Cerebellar nuclear complex (tissue), 1 donor: ENCODE results near the gene ELF5.

ENCODE experiments used
- DNase-seq, 2 experiments: peaks; one replicate each; lab custom pipeline; 2025; lab: John Stamatoyannopoulos, UW

ELF5 gene

DNA sequence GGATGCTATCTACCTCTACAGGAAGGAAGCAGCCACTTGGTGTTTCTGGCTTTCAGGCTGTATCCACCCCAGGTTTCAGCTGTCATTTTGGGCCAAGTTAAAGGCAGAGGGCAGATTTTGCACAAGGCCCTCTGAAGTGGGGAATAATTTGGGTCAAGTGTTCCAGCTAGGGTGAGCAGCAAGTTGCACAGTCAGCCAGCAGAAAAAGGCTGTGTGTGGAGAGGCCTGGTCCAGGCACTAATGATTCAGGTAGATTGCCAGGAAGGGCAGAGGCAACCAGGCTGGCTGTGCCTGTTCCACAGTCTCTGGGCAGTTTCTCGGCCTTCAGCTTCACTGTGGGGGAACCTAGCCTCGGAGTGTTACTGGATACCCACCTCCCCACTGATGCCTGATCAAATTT is 8.6 kb upstream of the ELF5 start:
- DNase-seq, result no peak

DNA sequence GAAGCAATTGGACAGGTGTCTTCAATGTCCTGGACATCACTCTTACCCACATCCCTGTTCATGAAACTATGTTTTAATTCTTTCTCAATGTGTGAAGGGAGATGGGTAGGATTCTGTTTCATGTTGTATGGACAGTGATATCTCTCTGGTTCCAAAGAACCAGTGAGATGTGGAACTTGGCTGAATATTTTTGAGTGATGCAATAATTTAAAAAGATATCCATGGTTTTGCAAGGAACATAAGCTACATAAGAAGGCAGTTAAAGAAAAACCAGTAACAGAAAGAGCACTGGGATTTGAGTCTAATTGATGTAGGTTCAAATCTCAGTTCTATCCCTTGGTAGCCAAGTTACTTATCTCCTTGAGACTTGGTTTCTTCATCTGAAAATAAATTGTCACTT is 7.7 kb upstream of the ELF5 start:
- DNase-seq, result no peak

DNA sequence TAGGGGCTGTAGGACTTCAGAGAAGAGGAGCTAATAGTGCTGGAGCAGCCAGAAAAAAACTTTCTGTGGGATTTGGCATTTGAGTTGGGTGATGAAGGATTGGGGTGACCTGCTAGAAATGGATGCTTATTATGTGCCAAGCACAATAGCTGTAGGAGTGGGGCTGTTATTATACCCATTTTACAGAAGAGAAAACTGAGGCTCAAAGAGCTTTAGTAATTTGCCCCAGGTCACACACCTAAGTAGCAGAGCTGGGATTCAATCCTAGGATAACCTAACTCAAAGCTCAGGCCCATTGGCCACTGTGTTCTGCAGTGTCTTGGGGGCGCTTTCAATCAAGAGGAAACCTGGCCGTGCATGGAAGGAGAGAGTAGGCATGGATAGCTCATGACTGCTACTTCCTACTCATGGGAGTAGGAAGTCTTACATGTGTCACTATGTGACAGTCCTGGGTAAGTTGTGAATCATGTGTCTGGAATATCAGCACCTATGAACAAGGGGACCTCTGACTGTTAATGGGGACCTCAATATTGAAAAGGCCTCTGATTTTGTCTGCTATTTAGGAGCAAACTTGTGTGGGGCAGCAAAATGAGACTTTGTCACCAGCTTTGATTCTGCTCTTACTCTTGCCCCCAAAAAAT is 6.1 kb upstream of the ELF5 start:
- DNase-seq, result no peak

DNA sequence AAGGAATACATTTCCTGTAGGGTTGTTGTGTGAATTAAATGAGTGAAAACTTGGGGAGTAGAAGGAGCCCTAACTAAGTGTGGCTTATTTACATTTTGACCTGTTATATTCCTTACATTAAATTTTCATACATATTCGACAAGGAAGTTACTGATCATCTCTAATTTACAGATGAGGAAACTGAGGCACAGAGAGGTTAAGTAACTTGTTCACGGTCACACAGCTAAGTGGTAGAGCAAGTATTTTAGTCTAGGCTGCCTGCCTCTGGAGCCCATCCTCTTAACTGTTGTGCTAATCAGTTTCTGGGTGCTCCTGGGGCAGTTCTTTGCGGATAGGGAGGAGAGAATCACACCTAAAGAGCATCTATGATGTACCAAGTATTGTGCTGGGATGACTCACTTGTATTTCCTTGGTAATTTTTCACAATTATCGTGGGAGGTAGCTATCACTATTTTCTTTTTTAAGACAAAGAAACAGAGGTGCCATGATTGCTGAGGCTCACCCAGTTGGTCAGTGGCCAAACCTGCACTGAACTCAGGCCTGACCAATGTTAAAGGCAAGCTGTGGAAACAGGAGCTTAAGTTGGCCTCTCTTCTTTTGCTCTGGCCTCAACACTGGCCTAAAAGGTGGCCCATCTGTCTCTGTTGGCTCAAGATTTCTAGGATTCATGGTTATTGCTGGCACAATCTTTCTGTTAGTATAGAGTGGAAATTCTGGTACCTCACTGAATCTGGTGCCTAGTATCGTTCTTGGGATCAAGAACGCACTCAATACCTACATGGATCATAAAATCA is 2.9 kb upstream of the ELF5 start:
- DNase-seq, result no peak

DNA sequence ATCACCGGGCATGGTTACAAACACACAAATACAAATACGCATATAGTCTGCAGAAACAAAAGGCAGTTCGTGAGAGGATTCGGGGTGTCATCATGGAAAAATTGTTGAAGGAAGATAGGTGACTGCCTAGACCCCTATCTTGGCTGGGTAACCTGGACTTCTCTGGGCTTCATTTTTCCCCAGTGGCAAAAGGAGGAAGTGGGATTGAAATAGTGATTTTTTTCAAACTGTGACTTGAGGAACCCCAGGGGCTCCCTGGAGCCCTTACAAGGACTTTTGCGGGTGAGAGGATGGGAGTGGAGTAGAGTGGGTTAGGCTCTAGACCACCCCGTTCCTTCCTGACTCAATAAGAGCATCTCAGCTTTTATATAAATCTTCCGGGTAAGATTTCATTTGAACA is 1.0 kb upstream of the ELF5 start:
- no peak for DNase-seq

DNA sequence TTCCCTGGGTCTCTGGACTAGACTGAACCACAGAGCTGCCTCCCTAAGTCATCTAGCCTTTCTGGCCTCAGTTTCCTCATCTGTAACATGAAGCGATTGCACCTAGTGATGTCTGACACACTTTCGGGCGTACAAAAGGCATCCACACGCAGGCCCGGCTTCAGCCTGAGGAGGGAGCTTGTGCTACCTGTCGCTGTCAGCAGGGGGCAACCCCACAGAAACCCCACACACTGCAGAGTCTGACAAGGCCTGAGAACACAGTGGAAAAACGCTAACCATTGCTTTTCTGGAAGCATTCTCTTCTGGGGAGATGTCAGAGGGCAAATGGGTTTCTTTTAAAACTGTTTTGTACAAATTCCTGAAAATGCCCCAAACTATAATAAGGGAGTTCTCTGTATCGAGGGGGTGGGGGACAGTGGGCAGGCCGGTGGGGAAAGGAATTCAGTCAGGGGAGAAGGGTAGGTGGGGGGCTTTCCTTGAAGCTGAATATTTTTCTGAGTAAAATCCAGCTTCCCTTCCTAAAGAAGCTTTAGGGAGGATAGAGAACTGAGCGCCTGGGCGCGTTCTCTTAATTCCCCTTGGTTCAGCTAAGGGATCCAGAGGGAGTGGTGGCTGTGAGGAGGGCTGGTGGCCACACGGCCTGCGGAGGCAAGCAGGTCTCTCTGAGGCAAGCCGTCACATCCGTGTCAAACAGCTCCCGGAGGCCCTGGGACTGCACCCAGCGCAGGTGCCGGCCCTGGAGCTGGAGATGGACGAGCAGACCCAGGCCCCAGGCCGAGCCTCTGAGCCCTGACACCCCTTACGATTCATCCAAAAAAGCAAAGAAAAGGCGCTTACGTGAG is 533 bp downstream of the ELF5 start:
- no peak for DNase-seq

DNA sequence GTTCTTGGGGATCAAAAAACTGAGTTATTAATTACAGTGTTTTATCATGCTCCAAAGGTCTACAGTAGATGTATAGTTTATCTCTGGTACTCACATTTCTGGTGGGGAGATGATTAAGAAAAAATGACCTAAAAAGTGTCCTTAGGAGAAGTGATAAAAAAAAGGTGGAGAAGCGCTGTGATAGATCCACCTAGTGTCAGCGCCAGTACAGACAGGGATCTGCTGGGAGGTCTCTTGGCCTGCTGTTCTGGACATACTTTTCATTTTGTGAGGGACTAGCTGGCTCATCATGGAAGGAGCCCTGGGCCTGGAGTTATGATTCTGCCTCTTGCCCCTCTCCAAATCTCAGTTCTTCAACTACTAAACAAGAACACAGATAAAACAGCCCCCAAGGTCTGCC is 2.9 kb downstream of the ELF5 start:
- DNase-seq, result no peak

DNA sequence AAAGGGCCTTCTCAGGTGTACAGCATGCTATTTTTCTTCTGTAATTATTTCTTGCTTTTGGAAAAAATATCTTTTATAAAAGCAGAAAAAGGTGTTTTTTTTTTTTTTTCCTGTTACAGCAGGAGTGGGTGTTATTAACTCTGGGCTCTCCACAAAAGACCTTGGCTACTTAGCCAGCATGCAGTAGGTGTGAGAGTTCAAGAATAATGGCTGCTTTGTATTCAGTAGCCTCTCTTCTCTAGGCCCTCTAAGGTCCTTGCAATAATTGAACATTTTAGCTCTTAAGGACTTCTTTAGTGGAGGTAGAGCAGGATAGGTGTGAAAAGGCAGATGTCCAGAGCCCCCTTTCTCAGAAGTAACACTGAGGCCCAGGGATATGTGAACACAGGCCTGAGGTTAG is 3.4 kb downstream of the ELF5 start:
- DNase-seq, result no peak

DNA sequence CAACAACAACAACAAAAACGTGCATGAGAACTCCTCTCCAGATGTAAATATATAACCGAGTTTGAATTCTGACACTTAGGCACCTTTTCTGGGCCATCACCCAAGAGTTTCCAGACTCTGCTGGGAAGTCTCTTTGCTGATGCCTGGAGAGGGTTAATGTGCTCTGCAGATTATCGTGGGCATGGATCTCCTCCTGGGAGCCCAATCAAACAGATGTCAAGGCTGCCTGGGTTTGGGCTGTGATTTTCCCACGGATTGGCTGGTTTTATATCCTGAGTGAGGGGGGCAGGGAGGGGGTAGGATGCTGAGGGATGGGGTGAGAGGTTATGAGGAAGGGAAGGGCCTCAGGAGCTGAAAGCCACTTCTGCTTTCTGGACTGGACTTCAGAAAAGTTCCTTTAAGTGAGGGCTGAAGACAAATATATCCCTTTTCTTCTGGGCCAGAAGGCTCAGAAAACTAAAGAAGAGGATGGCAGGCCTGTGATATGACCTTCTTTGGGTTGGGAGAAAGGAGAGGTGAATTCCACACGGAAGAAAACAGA is 4.2 kb downstream of the ELF5 start:
- DNase-seq, result no peak

DNA sequence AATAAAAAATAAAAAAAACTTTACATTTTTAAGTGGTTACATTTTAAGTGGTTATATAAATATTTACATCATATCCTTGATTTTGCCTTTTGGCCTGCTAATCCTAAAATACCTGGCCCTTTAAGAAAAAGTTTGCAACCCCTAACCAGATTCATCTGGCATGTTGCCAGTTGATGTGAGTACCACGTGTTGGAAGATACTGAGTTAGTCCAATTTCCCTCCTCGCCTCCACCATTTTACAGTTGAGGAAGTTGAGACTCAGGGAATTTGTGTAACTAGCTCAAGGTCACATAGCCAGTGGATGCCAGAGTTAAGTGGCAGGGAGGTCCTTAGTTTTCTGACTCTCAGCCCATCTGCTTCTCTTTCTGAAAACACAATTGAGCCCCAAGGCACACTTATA is 5.1 kb downstream of the ELF5 start:
- DNase-seq, result no peak

DNA sequence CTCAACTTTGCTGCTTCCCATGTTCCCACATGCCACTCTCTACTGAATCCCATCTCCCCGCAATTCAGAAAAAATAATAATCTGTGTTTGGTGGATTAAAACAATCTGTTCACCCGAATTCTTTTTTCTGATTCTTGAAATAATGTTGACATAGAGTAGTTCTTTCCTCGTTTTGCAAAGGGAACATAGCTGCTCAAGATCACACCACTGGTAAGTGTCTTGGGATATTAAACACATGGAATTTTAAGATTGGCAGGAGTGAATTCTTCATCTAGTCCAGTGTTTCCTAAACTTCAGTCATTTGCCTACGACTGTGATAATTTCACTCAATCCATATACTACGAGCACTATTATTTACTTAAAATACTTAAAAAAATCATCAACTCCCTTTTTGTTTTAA is 6.0 kb downstream of the ELF5 start:
- no peak for DNase-seq

DNA sequence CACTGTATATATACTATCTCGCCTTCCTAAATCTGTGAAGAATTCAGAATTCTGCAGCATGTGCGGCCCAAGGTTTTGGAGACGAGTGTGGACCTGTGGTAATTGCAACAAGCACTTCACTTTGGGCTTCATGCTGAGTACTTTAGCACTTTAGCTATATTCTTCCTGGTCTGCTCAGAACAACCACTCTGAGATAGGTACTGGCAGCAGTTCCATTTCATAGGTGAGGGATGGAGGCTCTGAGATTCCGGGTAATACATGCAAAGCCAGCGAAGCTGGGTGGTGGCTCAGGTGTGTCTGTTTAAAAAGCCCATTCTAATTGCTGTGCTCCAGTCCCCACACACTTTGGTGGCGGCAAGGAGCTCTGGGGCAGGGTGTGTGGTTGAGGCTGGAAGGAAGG is 6.4 kb downstream of the ELF5 start:
- DNase-seq, result no peak

DNA sequence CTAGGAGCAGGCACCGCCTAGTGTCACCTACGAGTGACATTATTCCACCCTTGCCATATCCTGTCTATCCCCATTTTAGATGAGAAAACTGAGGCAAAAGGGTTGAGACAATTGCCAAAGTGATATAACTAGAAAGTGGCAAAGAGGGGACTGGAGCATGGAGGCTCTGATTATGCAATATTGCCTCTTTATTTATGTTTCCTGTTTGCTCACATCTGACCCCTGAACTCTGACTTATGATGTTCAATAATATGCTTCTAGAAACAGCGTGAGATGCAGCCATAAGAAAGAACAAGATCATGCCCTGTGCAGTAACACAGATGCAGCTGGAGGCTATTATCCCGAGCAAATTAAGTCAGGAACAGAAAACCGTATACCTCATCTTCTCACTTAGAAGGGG is 7.7 kb downstream of the ELF5 start:
- no peak for DNase-seq

DNA sequence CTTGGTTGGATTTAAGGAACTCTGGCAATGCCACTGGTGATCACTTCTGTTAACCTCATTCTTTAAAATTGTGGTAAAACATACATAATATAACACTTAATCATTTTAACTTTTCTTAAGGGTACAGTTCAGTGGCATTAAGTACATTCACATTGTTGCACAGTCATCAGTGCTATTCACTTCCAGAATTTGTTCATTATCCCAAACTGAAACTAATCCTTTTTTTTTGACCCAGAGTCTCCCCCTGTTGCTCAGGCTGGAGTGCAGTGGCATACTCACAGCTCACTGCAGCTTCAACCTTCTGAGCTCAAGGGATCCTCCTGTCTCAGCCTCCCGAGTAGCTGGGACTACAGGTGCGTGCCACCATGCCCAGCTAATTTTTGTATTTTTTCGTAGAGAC is 10.6 kb downstream of the ELF5 start:
- no peak for DNase-seq

DNA sequence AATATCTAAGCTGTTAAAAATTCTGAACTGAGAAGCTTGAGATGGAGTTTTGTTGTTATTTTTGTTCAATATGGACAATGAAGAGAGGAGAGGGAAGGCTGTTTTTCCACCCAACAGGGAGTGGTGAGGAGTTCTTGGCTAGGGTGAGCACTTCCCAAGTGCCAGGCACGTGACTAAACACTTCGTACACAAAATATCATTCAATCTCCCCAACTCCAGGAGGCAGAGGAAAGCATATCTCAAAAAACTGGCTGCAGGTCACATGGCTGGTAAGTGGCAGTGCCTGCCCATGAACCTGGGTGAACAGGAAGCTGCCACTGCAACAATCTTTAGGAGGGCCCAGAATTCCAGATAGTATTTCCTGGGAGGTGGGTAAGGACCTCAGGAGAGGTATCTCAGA is 11.6 kb downstream of the ELF5 start:
- no peak for DNase-seq

DNA sequence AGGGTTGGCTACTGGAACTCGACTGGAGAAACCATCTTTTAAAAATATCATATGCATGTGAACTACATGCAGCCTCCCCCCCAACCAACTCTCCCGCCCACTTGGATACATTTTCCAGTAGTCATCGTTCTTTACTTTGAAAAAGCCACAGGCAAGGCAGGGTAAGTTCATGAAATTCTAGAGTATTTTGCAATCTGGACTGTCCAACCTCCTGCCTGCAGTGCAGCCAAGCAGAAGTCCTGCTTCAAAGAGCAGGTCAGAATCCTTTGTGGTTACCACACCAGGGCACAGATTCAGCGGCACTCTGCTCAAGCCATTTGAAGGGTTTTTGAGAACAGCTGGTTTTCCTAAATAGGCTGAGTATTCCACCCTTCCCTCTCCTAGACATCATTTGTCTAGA is 12.1 kb downstream of the ELF5 start:
- no peak for DNase-seq

DNA sequence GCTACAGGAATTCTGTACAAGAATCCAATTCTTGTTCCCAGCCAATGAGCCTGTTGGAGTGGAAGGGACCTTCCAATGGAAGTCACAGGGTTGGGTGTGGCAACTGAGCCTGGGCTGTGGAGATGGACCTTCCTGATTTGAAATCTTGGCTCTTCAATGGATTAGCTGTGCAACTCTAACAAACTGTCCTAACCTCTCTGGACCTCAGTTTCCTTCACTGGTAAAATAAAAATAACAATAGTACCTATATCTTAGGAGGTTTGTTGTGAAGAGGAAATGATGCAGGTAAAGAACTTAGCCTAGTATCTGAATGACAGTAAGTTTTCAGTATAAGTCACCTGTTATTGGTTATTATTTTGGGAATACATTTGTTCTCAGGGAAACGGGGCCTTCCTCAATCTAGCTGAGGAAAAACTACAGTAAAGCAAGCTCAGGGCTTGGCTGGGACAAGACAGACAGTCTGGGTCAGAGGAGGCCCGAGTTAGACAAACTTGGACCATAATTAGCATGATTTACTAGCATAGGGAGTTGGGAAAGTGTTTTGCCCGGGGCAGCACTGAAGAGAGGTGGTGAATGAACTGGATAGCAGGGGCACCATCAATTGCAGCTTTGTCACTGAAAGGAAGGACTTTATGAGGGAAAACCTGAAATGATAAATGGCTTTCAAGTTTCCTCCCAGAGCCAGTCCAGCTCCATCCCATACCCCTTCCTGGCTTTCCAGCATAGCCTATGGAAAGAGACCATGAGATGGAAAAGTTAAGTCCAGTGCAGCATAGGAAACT is 13.7 kb downstream of the ELF5 start:
- no peak for DNase-seq

DNA sequence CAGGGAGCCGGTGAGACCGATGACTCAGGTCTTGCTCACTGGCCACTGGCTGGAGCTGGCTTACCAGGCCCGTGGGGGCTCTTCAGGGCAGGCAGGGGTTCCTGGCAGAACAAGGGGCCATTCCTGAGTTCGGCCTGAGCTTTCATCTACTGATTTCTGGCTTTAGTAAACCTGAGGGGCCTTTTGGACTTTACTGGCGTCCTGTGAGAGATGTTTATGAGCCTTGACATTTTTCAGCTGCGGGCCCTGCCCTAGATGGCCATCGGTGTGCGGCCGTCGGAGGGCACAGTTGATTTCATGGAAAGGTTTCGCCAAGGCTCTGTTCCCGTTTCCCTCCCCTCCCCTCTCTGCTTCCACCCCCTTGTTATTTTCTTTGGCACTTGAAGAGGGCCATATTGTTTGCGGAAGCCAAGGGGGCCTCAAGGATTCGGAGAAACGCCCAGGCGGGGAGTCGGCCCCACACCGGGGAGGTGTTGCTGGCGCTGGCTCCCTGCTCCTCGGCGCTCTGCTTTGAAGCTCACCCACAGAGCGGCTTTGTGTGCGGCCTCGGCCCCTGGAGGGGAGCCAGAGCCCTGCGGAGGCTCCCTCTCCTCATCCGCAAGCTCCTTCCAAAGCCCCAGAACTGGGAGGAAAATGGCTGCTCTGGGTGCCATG is 17.7 kb downstream of the ELF5 start:
- DNase-seq, result no peak

DNA sequence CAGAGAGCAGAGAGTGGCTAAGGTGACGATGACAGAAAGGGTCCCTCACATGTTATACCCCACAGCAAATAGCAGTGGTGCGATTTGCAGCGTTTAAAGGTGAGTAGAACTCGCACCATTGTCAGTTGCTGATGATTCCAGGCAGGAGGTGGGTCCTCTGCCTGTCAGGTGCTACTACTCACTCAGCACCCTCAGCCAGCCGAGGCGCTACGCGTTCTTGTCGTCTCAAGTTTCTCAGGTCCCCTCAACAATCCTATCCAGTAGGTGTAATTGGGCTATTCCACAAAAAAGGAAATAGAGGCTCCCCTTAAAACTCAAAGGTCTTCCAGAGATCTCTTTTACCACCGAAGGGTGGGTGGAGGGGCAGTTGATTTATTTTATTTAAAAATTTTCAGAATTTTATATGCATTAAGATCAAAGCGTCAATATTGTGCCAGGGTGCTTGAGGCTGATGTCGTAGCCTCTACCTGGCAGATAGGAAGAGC is 18.3 kb downstream of the ELF5 start:
- DNase-seq, result no peak

DNA sequence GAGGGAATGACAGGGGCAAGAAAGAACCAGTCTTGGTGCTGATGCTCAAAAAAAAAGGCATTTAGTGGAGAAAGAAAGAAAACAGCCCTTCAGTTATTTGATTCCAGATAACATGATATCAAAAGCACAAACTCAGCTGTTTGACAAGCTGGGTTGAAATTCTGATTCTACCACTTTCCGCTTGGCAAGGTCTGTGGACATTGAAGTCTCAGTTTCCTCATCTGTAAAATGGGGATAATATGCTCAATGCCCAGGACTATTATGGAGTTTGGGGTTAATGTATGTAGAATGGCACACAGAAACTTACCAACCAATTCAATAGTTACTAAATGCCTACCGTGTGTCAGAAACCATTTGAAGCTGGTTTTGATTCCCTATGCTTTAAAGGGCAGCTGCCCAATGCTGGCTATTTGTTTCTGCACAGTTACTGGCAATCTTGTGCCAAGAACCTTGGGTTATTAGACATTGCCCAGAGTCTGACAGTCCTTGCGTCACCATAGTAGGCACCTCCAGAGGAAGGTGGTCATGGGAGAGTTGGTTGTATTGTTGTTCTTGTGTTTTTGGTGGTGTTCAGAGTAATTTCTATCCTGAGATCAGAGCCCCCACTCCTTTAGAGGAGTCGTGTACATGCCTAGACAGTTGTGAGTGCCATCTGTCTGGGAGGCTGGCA is 19.5 kb downstream of the ELF5 start:
- no peak for DNase-seq

DNA sequence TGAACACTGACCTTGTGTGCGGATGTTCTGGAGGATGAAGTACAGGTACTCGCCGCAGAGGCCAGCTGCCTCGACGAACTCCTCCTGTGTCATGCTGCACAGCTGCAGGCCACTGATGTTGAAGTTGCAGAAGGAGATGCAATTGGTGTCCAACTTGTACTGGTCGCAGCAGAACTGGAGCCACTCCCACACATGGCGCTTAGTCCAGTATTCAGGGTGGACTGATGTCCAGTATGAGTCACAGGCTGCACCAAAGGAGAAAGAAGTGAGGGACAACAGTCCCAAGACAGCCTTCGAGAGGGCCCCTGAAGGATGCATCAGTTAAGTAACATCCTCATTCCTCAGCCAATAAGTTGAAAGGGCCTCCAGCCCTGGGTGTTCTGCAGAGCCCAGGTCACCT is 20.1 kb downstream of the ELF5 start:
- no peak for DNase-seq
